Epithelial cell of proximal tubule (primary cell): ENCODE data around the gene MFSD2B. TPM values are rescaled to one million over a fixed set of nuclear protein-coding genes. Genes with fewer than 3 reads are reported as not detected.

ENCODE experiments used
- DNase-seq: peaks from one replicate; pipeline ENCODE4 v3.0.0-alpha.2; 2011; ENCODE audit warnings: low read depth
- H3K4me3 ChIP-seq: 2 replicates; pipeline ENCODE4 v1.5.1; 2011; ENCODE audit warnings: low read depth, mild to moderate bottlenecking, low read length
- CTCF ChIP-seq: conservative IDR thresholded peaks from 2 replicates; pipeline ENCODE4 v1.5.1; 2012; ENCODE audit warnings: low read depth, mild to moderate bottlenecking, low read length
- total RNA-seq: library from RNA; depleted of rRNA; stranded (reverse); fragments of >200 nt; gene quantifications from 2 replicates; pipeline ENCODE4 v1.2.3, GENCODE V29; 2015

MFSD2B gene
- total RNA-seq, 1 donor from 2014 or later = 0.06 TPM

GRCh38 chr2:24015562-24016375, 5.9 kb downstream of the MFSD2B start:
- no peak overlapping the region for H3K4me3 ChIP-seq
- no peak for TF ChIP-seq CTCF
- peak; percentile 76 for DNase-seq

- no peak for TF ChIP-seq CTCF
- H3K4me3 ChIP-seq = no peak overlapping the region
- no peak for DNase-seq
Observed at GRCh38 chr2:24016376-24016761, 6.5 kb downstream of the MFSD2B start.

GRCh38 chr2:24016853-24017703, 7.2 kb downstream of the MFSD2B start:
- no peak for DNase-seq
- no peak overlapping the region for H3K4me3 ChIP-seq
- no peak for TF ChIP-seq CTCF

- no peak for TF ChIP-seq CTCF
- no peak overlapping the region for H3K4me3 ChIP-seq
- no peak for DNase-seq
Observed at GRCh38 chr2:24017711-24018110, 7.8 kb downstream of the MFSD2B start.

GRCh38 chr2:24018241-24018640, 8.4 kb downstream of the MFSD2B start:
- no peak for DNase-seq
- no peak for TF ChIP-seq CTCF

GRCh38 chr2:24019729-24020128, 9.8 kb downstream of the MFSD2B start:
- no peak for DNase-seq
- no peak for TF ChIP-seq CTCF
- no peak overlapping the region for H3K4me3 ChIP-seq

More at GRCh38 chr2:24018241-24018640, 8.4 kb downstream of the MFSD2B start:
- H3K4me3 ChIP-seq = no peak overlapping the region

- no peak for DNase-seq
- no peak for TF ChIP-seq CTCF
- H3K4me3 ChIP-seq = no peak overlapping the region
Observed at GRCh38 chr2:24020244-24020643, 10.4 kb downstream of the MFSD2B start.
